ENCODE data around the gene GPRC6A. TPM values are rescaled to one million over a fixed set of nuclear protein-coding genes. Genes with fewer than 3 reads are reported as not detected.
A peak's percentile ranks its signal among the peaks of the same experiment; 100 is the strongest.

Gene GPRC6A
- total RNA-seq, 2 experiments from 2014 or later: not detected

GRCh38 chr6:116772450-116772849 is 56.4 kb downstream of the GPRC6A start:
- Histone ChIP-seq H3K4me1 (ENCODE audit: insufficient read depth, low read length) (no peaks in the 10 kb centered on the region), H3K27me3 (ENCODE audit: control insufficient read depth in 1 of 2, insufficient read depth in 2 of 2, low read length in 2 of 2) (peaks cover 5 to 8% of the 10 kb centered on the region in 2 experiments), H3K9me3 (ENCODE audit: control insufficient read depth in 1 of 2, insufficient read depth in 1 of 2, low read length in 2 of 2) (no peaks in the 10 kb centered on the region), H3K4me3 (ENCODE audit: low read length) (no peak overlapping the region), H3K36me3 (ENCODE audit: insufficient read depth, low read length) (no peaks in the 10 kb centered on the region), H3K27ac (ENCODE audit: low read depth in 1 of 2, low read length in 2 of 2) (no peak overlapping the region)
- no peaks in the 10 kb centered on the region for H3K9me3 Mint-ChIP-seq
- intact Hi-C loops (cut with DNase I, micrococcal nuclease): no loop called here
- no peak overlapping the region for H3K27ac Mint-ChIP-seq
- DNase-seq: no peak
- TF ChIP-seq CTCF (IDR thresholded peaks at IDR 0.05): no peak
- no peaks in the 10 kb centered on the region for H3K4me1 Mint-ChIP-seq (ENCODE audit: low read depth)
- no peaks in the 10 kb centered on the region for H3K36me3 Mint-ChIP-seq (ENCODE audit: low read depth)
- H3K27me3 Mint-ChIP-seq: peaks cover 52% of the 10 kb centered on the region
- ChIA-PET POLR2A (no interaction called here), CTCF (no interaction called here)
- ATAC-seq (ENCODE audit: poor library complexity): no peak
- H3K4me3 Mint-ChIP-seq: no peak overlapping the region

- CTCF ChIA-PET: no interaction called here
- Mint-ChIP-seq H3K4me3 (no peak overlapping the region), H3K27me3 (peaks cover 77% of the 10 kb centered on the region), H3K9me3 (no peaks in the 10 kb centered on the region), H3K27ac (no peak overlapping the region), H3K4me1 (ENCODE audit: low read depth) (peaks cover 10% of the 10 kb centered on the region), H3K36me3 (ENCODE audit: low read depth) (no peaks in the 10 kb centered on the region)
- Histone ChIP-seq H3K4me3 (ENCODE audit: low read length) (no peak overlapping the region), H3K4me1 (ENCODE audit: insufficient read depth, low read length) (peaks cover 10% of the 10 kb centered on the region), H3K27me3 (ENCODE audit: control insufficient read depth in 1 of 2, insufficient read depth in 2 of 2, low read length in 2 of 2) (peaks cover 29 to 36% of the 10 kb centered on the region in 2 experiments), H3K36me3 (ENCODE audit: insufficient read depth, low read length) (no peaks in the 10 kb centered on the region), H3K27ac (ENCODE audit: low read depth in 1 of 2, low read length in 2 of 2) (no peak overlapping the region), H3K9me3 (ENCODE audit: control insufficient read depth in 1 of 2, insufficient read depth in 1 of 2, low read length in 2 of 2) (no peaks in the 10 kb centered on the region)
- intact Hi-C loops (cut with DNase I, micrococcal nuclease): no loop called here
- ATAC-seq (ENCODE audit: poor library complexity): no peak
- no peak for TF ChIP-seq CTCF (IDR thresholded peaks at IDR 0.05)
- DNase-seq: no peak
- POLR2A ChIA-PET: interaction anchor here (0.6 kb wide), 1 partner anchor 344 kb away, joined by 3 read pairs; no protein-coding TSS in a partner anchor
Observed at GRCh38 chr6:116767715-116768114, 61.2 kb downstream of the GPRC6A start.

GRCh38 chr6:116766506-116767176 is 62.2 kb downstream of the GPRC6A start:
- TF ChIP-seq CTCF (IDR thresholded peaks at IDR 0.05): no peak
- Mint-ChIP-seq H3K4me3 (peak overlapping the region; percentile 25), H3K9me3 (no peaks in the 10 kb centered on the region), H3K36me3 (ENCODE audit: low read depth) (no peaks in the 10 kb centered on the region), H3K27me3 (peaks cover 72% of the 10 kb centered on the region), H3K27ac (no peak overlapping the region), H3K4me1 (ENCODE audit: low read depth) (peaks cover 10% of the 10 kb centered on the region)
- no peak for ATAC-seq (ENCODE audit: poor library complexity)
- no peak overlapping the region for H3K4me3 ChIP-seq (ENCODE audit: low read length)
- DNase-seq: no peak
- ChIA-PET CTCF (no interaction called here), POLR2A (no interaction called here)
- H3K36me3 ChIP-seq (ENCODE audit: insufficient read depth, low read length): no peaks in the 10 kb centered on the region
- H3K4me1 ChIP-seq (ENCODE audit: insufficient read depth, low read length): peaks cover 10% of the 10 kb centered on the region
- intact Hi-C loops (cut with DNase I, micrococcal nuclease): no loop called here
- H3K9me3 ChIP-seq (ENCODE audit: control insufficient read depth in 1 of 2, insufficient read depth in 1 of 2, low read length in 2 of 2): no peaks in the 10 kb centered on the region
- no peak overlapping the region for H3K27ac ChIP-seq (ENCODE audit: low read depth in 1 of 2, low read length in 2 of 2)
- peaks cover 29 to 46% of the 10 kb centered on the region in 2 experiments for H3K27me3 ChIP-seq (ENCODE audit: control insufficient read depth in 1 of 2, insufficient read depth in 2 of 2, low read length in 2 of 2)
